Parathyroid adenoma (tissue), 2 donors: ENCODE data around the gene NFILZ.

ENCODE experiments used
- H2AFZ ChIP-seq: fragments of 300-600 bp; sonication (generic); one replicate; pipeline ENCODE4 v1.7.0; 2017; ENCODE audit warnings: antibody characterized with exemption, mild to moderate bottlenecking
- H3K27ac ChIP-seq: fragments of 300-600 bp; sonication (generic); one replicate; pipeline ENCODE4 v1.7.0; 2017
- H3K27me3 ChIP-seq: fragments of 300-600 bp; sonication (generic); one replicate; pipeline ENCODE4 v1.7.0; 2017; ENCODE audit warnings: low read length; ENCODE audit not compliant: control insufficient read depth, insufficient read depth
- H3K36me3 ChIP-seq: fragments of 300-600 bp; sonication (generic); one replicate; pipeline ENCODE4 v1.7.0; 2017; ENCODE audit warnings: low read length; ENCODE audit not compliant: control insufficient read depth, insufficient read depth
- H3K4me1 ChIP-seq: fragments of 300-600 bp; sonication (generic); one replicate; pipeline ENCODE4 v1.7.0; 2017; ENCODE audit warnings: control low read depth
- H3K4me2 ChIP-seq: fragments of 300-600 bp; sonication (generic); one replicate; pipeline ENCODE4 v1.7.0; 2017; ENCODE audit warnings: low read length
- H3K4me3 ChIP-seq: fragments of 300-600 bp; sonication (generic); one replicate; pipeline ENCODE4 v1.7.0; 2017; ENCODE audit warnings: low read depth, low read length
- H3K79me2 ChIP-seq: fragments of 300-600 bp; sonication (generic); one replicate; pipeline ENCODE4 v1.7.0; 2017; ENCODE audit warnings: control low read depth
- H3K9ac ChIP-seq: fragments of 300-600 bp; sonication (generic); one replicate; pipeline ENCODE4 v1.7.0; 2017; ENCODE audit warnings: mild to moderate bottlenecking
- H3K9me3 ChIP-seq: fragments of 300-600 bp; sonication (generic); one replicate; pipeline ENCODE4 v1.7.0; 2017; ENCODE audit warnings: low read length; ENCODE audit not compliant: control insufficient read depth
- CTCF ChIP-seq: fragments of 300-600 bp; sonication (generic); IDR thresholded peaks from one replicate; pipeline ENCODE4 v1.7.0; 2017; ENCODE audit warnings: antibody characterized with exemption, mild to moderate bottlenecking
- donor health status: primary hyperparathyroidism.

NFILZ gene

GRCh38 chr19:8611391-8611876 lies 19.0 kb upstream of the NFILZ start:
- no peaks in the 10 kb centered on the region for H3K36me3 ChIP-seq
- no peak overlapping the region for H2AFZ ChIP-seq
- H3K4me3 ChIP-seq = no peak overlapping the region
- H3K9ac ChIP-seq = no peak overlapping the region
- peaks cover 7% of the 10 kb centered on the region for H3K4me1 ChIP-seq
- TF ChIP-seq CTCF = no peak
- H3K27me3 ChIP-seq = no peaks in the 10 kb centered on the region
- no peak overlapping the region for H3K4me2 ChIP-seq
- no peaks in the 10 kb centered on the region for H3K9me3 ChIP-seq
- H3K27ac ChIP-seq = no peak overlapping the region
- H3K79me2 ChIP-seq = no peaks in the 10 kb centered on the region

GRCh38 chr19:8611877-8612806 lies 18.3 kb upstream of the NFILZ start:
- H3K4me1 ChIP-seq = peaks cover 7% of the 10 kb centered on the region
- no peaks in the 10 kb centered on the region for H3K27me3 ChIP-seq
- no peaks in the 10 kb centered on the region for H3K79me2 ChIP-seq
- H2AFZ ChIP-seq = no peak overlapping the region
- H3K36me3 ChIP-seq = no peaks in the 10 kb centered on the region
- H3K9ac ChIP-seq = no peak overlapping the region
- no peak for TF ChIP-seq CTCF
- H3K9me3 ChIP-seq = no peaks in the 10 kb centered on the region
- H3K4me3 ChIP-seq = no peak overlapping the region
- no peak overlapping the region for H3K27ac ChIP-seq
- H3K4me2 ChIP-seq = no peak overlapping the region

GRCh38 chr19:8612807-8613171 lies 17.6 kb upstream of the NFILZ start:
- H2AFZ ChIP-seq = no peak overlapping the region

GRCh38 chr19:8614455-8614854 lies 16.0 kb upstream of the NFILZ start:
- Histone ChIP-seq H2AFZ (no peak overlapping the region), H3K79me2 (no peaks in the 10 kb centered on the region), H3K4me2 (no peak overlapping the region), H3K27ac (no peak overlapping the region), H3K9ac (no peak overlapping the region), H3K4me3 (no peak overlapping the region), H3K36me3 (no peaks in the 10 kb centered on the region), H3K27me3 (no peaks in the 10 kb centered on the region), H3K4me1 (no peaks in the 10 kb centered on the region), H3K9me3 (no peaks in the 10 kb centered on the region)
- TF ChIP-seq CTCF = no peak

More at GRCh38 chr19:8612807-8613171, 17.6 kb upstream of the NFILZ start:
- H3K4me3 ChIP-seq = no peak overlapping the region
- H3K4me2 ChIP-seq = no peak overlapping the region
- no peaks in the 10 kb centered on the region for H3K36me3 ChIP-seq
- H3K9ac ChIP-seq = no peak overlapping the region
- TF ChIP-seq CTCF = no peak
- H3K79me2 ChIP-seq = no peaks in the 10 kb centered on the region
- no peaks in the 10 kb centered on the region for H3K9me3 ChIP-seq
- H3K4me1 ChIP-seq = peaks cover 7% of the 10 kb centered on the region
- H3K27me3 ChIP-seq = no peaks in the 10 kb centered on the region
- H3K27ac ChIP-seq = no peak overlapping the region
